ENCODE data around the gene CHORDC1. TPM values are rescaled to one million over a fixed set of nuclear protein-coding genes. Genes with fewer than 3 reads are reported as not detected.
A peak's percentile ranks its signal among the peaks of the same experiment; 100 is the strongest.
"Not testable (repeated sequence)": the region's sequence is repeated elsewhere in the genome, so short reads cannot be mapped to it uniquely, and the experiment has no call there.

CHORDC1 gene
- total RNA-seq, 1 donor from 2014 or later = 42.6 TPM

- no peak for DNase-seq (ENCODE audit: extremely low read depth, low read depth, low spot score)
Measured at GRCh38 chr11:90218606-90219005, 4.2 kb downstream of the CHORDC1 start.

GRCh38 chr11:90216611-90217010 is 6.2 kb downstream of the CHORDC1 start:
- DNase-seq (ENCODE audit: extremely low read depth, low read depth, low spot score) = no peak

DNA sequence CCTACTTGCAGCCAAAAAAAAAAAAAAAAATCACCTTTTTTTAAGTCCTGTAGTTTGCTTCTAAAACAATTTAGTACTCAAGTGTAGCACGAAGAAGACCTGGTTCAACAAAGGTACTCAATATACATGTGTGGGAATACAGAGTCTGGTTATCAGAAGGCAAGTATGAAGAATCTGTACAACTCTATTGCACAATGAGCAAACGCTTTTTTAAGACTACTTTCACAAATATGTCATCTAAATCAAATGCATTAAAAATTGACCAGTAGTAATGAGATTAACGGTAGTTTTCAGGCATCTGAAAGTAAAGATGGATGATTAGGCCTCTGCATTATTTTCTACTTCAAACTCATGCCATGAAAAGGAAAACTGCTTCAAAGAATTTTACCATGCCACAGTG is 9.5 kb downstream of the CHORDC1 start:
- no peak for DNase-seq (ENCODE audit: extremely low read depth, low read depth, low spot score)

DNA sequence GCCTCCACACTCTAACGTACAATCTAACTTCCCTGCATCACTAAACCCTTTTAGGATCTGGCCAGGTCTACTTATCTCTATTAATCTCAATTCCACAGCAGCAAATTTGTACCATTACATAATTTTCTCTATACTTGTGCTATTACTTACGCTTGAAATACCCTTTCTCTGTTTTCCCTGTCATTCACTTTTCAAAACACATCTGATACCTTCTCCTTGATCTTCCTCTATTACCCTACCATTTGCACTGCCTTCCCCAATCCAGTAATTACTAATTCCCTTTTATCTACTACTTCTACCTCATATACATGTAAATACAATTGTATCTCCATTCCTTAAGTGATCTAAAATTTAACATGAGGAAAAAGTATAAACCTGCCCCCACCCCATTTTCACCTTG is 14.0 kb downstream of the CHORDC1 start:
- DNase-seq (ENCODE audit: extremely low read depth, low read depth, low spot score) = no peak

DNA sequence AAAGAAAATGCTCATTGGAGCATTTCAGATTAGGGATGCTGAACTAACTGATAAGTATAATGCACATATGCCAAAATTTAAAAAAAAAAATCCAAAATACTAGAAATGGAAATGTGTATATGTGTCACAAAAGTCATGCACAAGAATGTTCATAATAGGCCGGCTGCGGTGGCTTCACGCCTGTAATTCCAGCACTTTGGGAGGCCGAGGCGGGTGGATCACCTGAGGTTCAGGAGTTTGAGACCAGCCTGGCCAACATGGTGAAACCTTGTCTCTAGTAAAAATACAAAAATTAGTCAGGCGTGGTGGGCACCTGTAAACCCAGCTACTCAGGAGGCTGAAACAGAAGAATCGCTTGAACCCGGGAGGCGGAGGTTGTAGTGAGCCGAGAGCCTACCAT is 14.9 kb downstream of the CHORDC1 start:
- not testable (repeated sequence) for DNase-seq (ENCODE audit: extremely low read depth, low read depth, low spot score)

GRCh38 chr11:90204832-90205646 is 17.8 kb downstream of the CHORDC1 start:
- DNase-seq (ENCODE audit: extremely low read depth, low read depth, low spot score) = peak; percentile 55

GRCh38 chr11:90204407-90204806 is 18.4 kb downstream of the CHORDC1 start:
- DNase-seq (ENCODE audit: extremely low read depth, low read depth, low spot score) = no peak

DNA sequence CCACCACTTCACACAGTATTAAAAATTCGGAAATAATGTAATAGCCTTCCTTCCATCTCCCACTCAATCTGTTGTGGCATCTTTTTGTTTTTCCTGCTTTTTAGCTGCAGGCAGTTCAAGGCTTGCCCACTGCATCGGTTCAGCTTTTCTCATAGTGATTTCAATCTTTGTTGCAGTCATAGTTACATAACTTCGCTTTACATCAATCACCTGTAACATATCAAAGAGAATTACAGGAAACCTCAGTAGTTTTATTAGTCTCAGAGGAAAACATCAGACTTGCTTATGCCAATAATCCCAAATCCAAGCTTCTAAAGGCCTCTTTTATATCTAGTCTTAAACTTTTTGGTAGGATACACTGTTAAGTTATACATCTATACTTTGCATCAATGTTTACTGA is 20.5 kb downstream of the CHORDC1 start:
- DNase-seq (ENCODE audit: extremely low read depth, low read depth, low spot score) = no peak

DNA sequence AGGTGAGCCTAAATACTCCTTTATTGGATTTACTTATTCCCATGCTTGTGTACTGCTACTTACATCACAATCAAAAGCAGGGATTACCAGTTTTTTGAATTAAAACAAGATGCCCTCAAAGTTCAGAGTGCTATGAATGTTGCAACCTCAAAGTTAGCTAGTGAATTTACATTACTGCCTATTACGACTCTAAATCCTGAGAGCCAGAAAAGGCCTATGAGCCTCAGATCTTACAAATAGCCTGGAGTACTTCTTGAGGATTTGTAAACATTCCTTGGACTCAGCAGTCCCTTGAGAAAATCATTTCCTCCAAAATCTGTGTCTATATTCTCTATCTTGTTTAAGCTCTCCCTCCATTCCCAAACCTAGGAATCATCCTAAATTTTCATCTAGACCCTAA is 25.5 kb downstream of the CHORDC1 start:
- no peak for DNase-seq (ENCODE audit: extremely low read depth, low read depth, low spot score)

GRCh38 chr11:90192869-90193582 is 29.8 kb downstream of the CHORDC1 start:
- DNase-seq (ENCODE audit: extremely low read depth, low read depth, low spot score) = no peak

DNA sequence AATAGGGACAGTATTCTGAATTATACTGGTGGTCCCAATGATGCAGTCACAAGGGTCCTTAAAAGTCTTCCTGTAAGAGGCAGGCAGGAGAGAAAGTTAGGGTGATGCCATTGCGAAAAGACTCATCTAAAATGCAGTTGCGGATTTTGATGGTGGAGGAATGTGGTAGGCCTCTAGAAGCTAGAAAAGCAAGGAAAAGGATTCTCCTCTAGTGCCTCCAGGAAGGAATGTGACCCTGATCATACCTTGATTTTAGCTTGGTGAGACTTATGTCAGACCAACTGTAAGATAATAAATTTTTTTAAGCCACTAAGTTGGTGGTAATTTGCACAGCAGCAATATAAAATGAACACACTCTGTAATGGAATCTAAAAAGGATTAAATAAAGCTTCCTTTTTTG is 33.8 kb downstream of the CHORDC1 start:
- DNase-seq (ENCODE audit: extremely low read depth, low read depth, low spot score) = no peak

GRCh38 chr11:90187839-90188238 is 35.0 kb downstream of the CHORDC1 start:
- no peak for DNase-seq (ENCODE audit: extremely low read depth, low read depth, low spot score)

- no peak for DNase-seq (ENCODE audit: extremely low read depth, low read depth, low spot score)
Measured at GRCh38 chr11:90179923-90180322, 42.9 kb downstream of the CHORDC1 start.

DNA sequence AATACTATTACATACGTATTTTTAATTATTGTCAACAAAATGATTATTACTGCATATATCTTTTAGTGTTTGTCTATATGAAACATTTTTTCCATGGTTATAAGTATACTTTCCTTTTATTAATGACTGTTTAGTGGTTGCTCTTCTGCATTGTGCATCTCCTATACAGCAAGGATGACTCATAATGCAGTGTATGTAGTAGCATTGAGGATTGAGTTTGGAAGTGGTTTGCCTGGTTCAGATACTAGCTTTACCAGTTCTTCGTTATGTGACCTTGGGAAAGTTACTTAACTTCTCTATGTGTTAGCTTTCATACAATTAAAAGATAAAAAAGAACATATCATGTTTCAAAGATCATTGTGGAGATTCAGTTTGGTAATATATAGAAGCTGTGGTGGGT is 44.1 kb downstream of the CHORDC1 start:
- DNase-seq (ENCODE audit: extremely low read depth, low read depth, low spot score) = no peak

DNA sequence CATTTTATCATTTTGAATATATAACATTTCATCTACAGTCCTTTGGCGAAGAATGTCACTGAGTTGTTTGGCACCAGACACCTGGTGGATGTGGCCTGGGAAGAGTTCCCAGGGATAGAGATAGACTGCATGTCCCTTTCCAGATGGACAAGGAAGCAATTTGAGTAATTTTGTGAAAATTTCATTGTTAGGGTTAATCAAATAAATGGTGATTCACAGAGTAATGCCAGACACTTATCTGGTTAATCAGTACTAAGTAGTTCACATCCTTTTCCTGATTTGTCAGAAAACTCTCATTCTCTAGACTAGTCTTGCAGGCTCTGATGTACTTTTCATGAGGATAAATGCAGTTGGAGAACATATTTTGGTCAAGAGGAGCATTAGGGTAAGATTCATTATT is 46.8 kb downstream of the CHORDC1 start:
- no peak for DNase-seq (ENCODE audit: extremely low read depth, low read depth, low spot score)

DNA sequence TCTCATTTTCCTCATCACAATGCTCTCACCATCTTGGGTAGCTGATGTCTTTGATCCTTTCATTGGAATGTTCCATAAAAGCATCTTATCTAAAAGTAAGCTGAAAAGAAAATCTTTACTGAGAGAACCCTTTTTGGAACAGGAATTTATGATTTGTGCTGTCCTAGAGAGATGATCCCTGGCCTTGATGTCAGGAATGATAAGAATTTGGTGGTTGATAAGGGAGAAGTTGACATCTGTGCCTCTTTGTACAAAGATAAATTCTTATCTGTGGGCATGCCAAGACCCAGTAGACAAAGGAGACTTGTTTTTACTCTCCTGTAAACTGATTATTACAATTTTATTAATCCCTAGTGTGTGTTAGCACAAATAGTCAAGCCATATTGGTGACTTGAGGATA is 51.5 kb downstream of the CHORDC1 start:
- DNase-seq (ENCODE audit: extremely low read depth, low read depth, low spot score) = no peak

DNA sequence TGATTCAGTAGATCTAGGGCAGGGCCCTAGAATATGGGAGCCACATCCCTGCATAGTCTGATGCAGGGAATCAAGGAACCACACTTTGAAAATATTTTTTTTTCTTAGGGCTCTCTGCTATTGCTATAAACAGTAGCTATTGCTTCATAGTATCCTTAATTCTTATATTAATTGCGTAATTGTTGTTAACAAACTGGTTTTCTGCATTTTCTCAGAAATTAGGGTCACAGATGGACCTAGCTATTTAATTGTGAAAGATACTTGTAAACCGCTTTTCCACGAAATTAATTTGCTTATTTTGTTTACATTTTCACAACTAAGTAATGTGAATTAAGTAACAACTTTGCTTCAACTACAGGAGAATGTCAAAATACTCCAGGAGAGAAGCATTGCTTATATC is 54.3 kb downstream of the CHORDC1 start:
- no peak for DNase-seq (ENCODE audit: extremely low read depth, low read depth, low spot score)

DNA sequence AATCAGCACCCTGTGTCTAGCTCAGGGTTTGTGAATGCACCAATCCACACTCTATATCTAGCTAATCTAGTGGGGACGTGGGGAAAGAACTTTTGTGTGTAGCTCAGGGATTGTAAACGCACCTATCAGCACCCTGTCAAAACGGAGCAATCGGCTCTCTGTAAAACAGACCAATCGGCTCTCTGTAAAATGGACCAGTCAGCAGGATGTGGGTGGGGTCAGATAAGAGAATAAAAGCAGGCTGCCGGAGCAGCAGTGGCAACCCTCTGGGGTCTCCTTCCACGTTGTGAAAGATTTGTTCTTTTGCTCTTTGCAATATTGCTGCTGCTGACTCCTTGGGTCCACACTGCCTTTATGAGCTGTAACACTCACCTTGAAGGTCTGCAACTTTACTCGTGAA is 55.1 kb downstream of the CHORDC1 start:
- not testable (repeated sequence) for DNase-seq (ENCODE audit: extremely low read depth, low read depth, low spot score)

- DNase-seq (ENCODE audit: extremely low read depth, low read depth, low spot score) = not testable (repeated sequence)
Measured at GRCh38 chr11:90166982-90167573, 55.8 kb downstream of the CHORDC1 start.

All from glomerular endothelial cell (primary cell).